Testis (tissue), 2 donors: ENCODE data around the gene ACSL1.

ENCODE experiments used
- POLR2A ChIP-seq: fragments of 450-650 bp; IDR thresholded peaks from one replicate; pipeline ENCODE4 v1.6.1; 2017; ENCODE audit warnings: antibody characterized with exemption, mild to moderate bottlenecking, moderate library complexity
- TF ChIP-seq, protein P1 (sequence below), 3 experiments: fragments of 450-650 bp in 2 of 3; fragments of 200-600 bp in 1 of 3; sonication (generic) in 1 of 3; IDR thresholded peaks; one replicate each; pipeline ENCODE4 v1.5.1; 2016 to 2019; ENCODE audit warnings: antibody characterized with exemption in 3 of 3, mild to moderate bottlenecking in 2 of 3, moderate library complexity in 1 of 3

DNA sequence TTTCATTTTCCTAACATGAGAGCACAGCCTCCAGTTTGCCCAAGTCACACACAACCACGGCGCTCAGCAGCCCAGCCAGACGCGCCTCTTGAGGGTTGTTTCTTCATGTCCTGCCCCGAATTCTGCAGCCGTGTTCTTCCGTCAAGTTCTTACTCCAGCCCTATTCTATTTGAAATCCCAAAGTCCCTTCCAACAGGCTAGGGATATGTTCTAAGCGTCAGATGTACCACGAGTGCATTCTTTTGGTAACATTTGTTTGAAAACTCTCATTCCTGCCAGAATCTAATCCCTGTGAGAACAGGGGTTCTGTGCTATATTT, 23.1 kb downstream of the ACSL1 start:
- TF ChIP-seq POLR2A: no peak
- TF ChIP-seq, protein P1, sequence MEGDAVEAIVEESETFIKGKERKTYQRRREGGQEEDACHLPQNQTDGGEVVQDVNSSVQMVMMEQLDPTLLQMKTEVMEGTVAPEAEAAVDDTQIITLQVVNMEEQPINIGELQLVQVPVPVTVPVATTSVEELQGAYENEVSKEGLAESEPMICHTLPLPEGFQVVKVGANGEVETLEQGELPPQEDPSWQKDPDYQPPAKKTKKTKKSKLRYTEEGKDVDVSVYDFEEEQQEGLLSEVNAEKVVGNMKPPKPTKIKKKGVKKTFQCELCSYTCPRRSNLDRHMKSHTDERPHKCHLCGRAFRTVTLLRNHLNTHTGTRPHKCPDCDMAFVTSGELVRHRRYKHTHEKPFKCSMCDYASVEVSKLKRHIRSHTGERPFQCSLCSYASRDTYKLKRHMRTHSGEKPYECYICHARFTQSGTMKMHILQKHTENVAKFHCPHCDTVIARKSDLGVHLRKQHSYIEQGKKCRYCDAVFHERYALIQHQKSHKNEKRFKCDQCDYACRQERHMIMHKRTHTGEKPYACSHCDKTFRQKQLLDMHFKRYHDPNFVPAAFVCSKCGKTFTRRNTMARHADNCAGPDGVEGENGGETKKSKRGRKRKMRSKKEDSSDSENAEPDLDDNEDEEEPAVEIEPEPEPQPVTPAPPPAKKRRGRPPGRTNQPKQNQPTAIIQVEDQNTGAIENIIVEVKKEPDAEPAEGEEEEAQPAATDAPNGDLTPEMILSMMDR (IDR thresholded peaks at IDR 0.05): no peak
